ENCODE measurements around the gene SLC20A1.
"Not testable (repeated sequence)": the region's sequence is repeated elsewhere in the genome, so short reads cannot be mapped to it uniquely, and the experiment has no call there.

The SLC20A1 gene

GRCh38 chr2:112666761-112667122, 21.0 kb downstream of the SLC20A1 start:
- WGBS (ENCODE audit: insufficient coverage) = 84% methylated on average over 3 of the region's 3 CpGs
- DNase-seq = peak in 2 of 3 donors; percentile 38 to 39
- Histone ChIP-seq H3K4me3 (ENCODE audit: control insufficient read depth in 1 of 7, extremely low read depth in 1 of 7, insufficient read depth in 4 of 7, low read depth in 2 of 7, low read length in 6 of 7) (no peak overlapping the region), H3K27ac (ENCODE audit: insufficient read depth in 1 of 2, low read depth in 1 of 2, low read length in 2 of 2, poor library complexity in 1 of 2, severe bottlenecking in 2 of 2) (no peak overlapping the region), H3K36me3 (ENCODE audit: control insufficient read depth in 4 of 4, insufficient read depth in 4 of 4, low read length in 3 of 4) (peaks cover 6 to 34% (median 22%) of the 10 kb centered on the region in 4 experiments), H3K27me3 (replicated peaks in 2 of 5; ENCODE audit: control insufficient read depth in 4 of 5, insufficient read depth in 5 of 5, low read length in 4 of 5) (no peaks in the 10 kb centered on the region), H3K4me1 (ENCODE audit: control extremely low read depth in 1 of 4, control insufficient read depth in 4 of 4, insufficient read depth in 4 of 4, low read length in 3 of 4) (peaks cover 0 to 37% (median 13%) of the 10 kb centered on the region in 4 experiments), H3K9me3 (ENCODE audit: control extremely low read depth in 1 of 5, control insufficient read depth in 4 of 5, insufficient read depth in 2 of 5, low read depth in 1 of 5, low read length in 4 of 5) (no peaks in the 10 kb centered on the region)
- CTCF ChIA-PET = interaction anchor here (0.8 to 3.6 kb wide), 8 partner anchors 10 to 59 kb away, joined by 3 to 28 read pairs (median 3); no protein-coding TSS in a partner anchor
- POLR2A ChIA-PET = interaction anchor here (0.6 kb wide), 2 partner anchors 14 to 20 kb away, joined by 3 read pairs; no protein-coding TSS in a partner anchor

DNA sequence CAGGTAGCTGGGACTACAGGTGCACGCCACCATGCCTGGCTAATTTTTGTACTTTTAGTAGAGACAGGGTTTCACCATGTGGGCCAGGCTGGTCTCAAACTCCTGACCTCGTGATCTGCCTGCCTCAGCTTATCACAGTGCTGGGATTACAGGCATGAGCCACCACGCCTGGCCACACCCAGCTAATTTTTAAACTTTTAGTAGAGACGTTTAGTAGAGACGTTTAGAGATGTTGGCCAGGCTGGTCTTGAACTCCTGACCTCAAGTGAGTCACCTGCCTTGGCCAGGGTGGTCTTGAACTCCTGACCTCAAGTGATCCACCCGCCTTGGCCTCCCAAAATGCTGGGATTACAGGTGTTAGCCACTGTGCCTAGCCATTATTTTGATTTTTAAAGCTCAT, 21.8 kb downstream of the SLC20A1 start:
- H3K4me1 ChIP-seq (ENCODE audit: control extremely low read depth in 1 of 4, control insufficient read depth in 4 of 4, insufficient read depth in 4 of 4, low read length in 3 of 4) = peaks cover 0 to 39% (median 12%) of the 10 kb centered on the region in 4 experiments
- POLR2A ChIA-PET; H3K4me3 ChIP-seq (ENCODE audit: control insufficient read depth in 1 of 7, extremely low read depth in 1 of 7, insufficient read depth in 4 of 7, low read depth in 2 of 7, low read length in 6 of 7); DNase-seq; H3K27me3 ChIP-seq (replicated peaks in 2 of 5; ENCODE audit: control insufficient read depth in 4 of 5, insufficient read depth in 5 of 5, low read length in 4 of 5); H3K9me3 ChIP-seq (ENCODE audit: control extremely low read depth in 1 of 5, control insufficient read depth in 4 of 5, insufficient read depth in 2 of 5, low read depth in 1 of 5, low read length in 4 of 5); H3K27ac ChIP-seq (ENCODE audit: insufficient read depth in 1 of 2, low read depth in 1 of 2, low read length in 2 of 2, poor library complexity in 1 of 2, severe bottlenecking in 2 of 2): not testable (repeated sequence)
- WGBS (ENCODE audit: insufficient coverage) = 92% methylated on average over 6 of the region's 6 CpGs
- peaks cover 6 to 29% (median 18%) of the 10 kb centered on the region in 4 experiments for H3K36me3 ChIP-seq (ENCODE audit: control insufficient read depth in 4 of 4, insufficient read depth in 4 of 4, low read length in 3 of 4)
- CTCF ChIA-PET = interaction anchor here (0.9 to 3.6 kb wide), 5 partner anchors 9 to 58 kb away, joined by 3 to 28 read pairs (median 3); no protein-coding TSS in a partner anchor

DNA sequence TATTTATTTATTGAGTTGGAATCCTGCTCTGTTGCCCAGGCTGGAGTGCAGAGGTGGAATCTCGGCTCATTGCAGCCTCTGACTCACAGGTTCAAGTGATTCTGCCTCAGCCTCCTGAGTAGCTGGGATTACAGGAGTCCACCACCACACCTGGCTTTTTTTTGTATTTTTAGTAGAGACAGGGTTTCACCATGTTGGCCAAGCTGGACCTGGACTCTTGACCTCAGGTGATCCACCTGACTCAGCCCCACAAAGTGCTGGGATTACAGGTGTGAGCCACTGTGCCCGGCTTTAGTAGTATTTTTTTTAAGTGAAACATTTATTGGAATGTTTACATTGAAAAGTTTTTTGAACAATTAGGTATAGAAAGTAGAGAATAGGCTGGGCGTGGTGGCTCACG, 23.9 kb downstream of the SLC20A1 start:
- WGBS (ENCODE audit: insufficient coverage) = no CpG with 5 or more reads among the region's 4 CpGs

GRCh38 chr2:112670252-112671022, 24.7 kb downstream of the SLC20A1 start:
- Histone ChIP-seq H3K36me3 (ENCODE audit: control insufficient read depth in 4 of 4, insufficient read depth in 4 of 4, low read length in 3 of 4) (peaks cover 0 to 1% (median 0%) of the 10 kb centered on the region in 4 experiments), H3K27me3 (replicated peaks in 2 of 5; ENCODE audit: control insufficient read depth in 4 of 5, insufficient read depth in 5 of 5, low read length in 4 of 5) (no peaks in the 10 kb centered on the region), H3K9me3 (ENCODE audit: control extremely low read depth in 1 of 5, control insufficient read depth in 4 of 5, insufficient read depth in 2 of 5, low read depth in 1 of 5, low read length in 4 of 5) (no peaks in the 10 kb centered on the region), H3K4me1 (ENCODE audit: control extremely low read depth in 1 of 4, control insufficient read depth in 4 of 4, insufficient read depth in 4 of 4, low read length in 3 of 4) (peaks cover 0 to 48% (median 26%) of the 10 kb centered on the region in 4 experiments), H3K4me3 (ENCODE audit: control insufficient read depth in 1 of 7, extremely low read depth in 1 of 7, insufficient read depth in 4 of 7, low read depth in 2 of 7, low read length in 6 of 7) (no peak overlapping the region), H3K27ac (ENCODE audit: insufficient read depth in 1 of 2, low read depth in 1 of 2, low read length in 2 of 2, poor library complexity in 1 of 2, severe bottlenecking in 2 of 2) (no peak overlapping the region)
- ChIA-PET CTCF (interaction anchor here (0.9 to 2.9 kb wide), 13 partner anchors 9 to 56 kb away, joined by 3 to 12 read pairs (median 5); partner anchors contain the start of gene SLC20A1), POLR2A (interaction anchor here (0.6 kb wide), 1 partner anchor 17 kb away, joined by 3 read pairs; no protein-coding TSS in a partner anchor)
- 100% methylated on average over 2 of the region's 5 CpGs for WGBS (ENCODE audit: insufficient coverage)
- DNase-seq = no peak

More for the DNA sequence above, 23.9 kb downstream of the SLC20A1 start:
- no peak overlapping the region for H3K4me3 ChIP-seq (ENCODE audit: control insufficient read depth in 1 of 7, extremely low read depth in 1 of 7, insufficient read depth in 4 of 7, low read depth in 2 of 7, low read length in 6 of 7)
- H3K9me3 ChIP-seq (ENCODE audit: control extremely low read depth in 1 of 5, control insufficient read depth in 4 of 5, insufficient read depth in 2 of 5, low read depth in 1 of 5, low read length in 4 of 5) = no peaks in the 10 kb centered on the region
- H3K4me1 ChIP-seq (ENCODE audit: control extremely low read depth in 1 of 4, control insufficient read depth in 4 of 4, insufficient read depth in 4 of 4, low read length in 3 of 4) = peaks cover 0 to 45% (median 21%) of the 10 kb centered on the region in 4 experiments
- H3K27ac ChIP-seq (ENCODE audit: insufficient read depth in 1 of 2, low read depth in 1 of 2, low read length in 2 of 2, poor library complexity in 1 of 2, severe bottlenecking in 2 of 2) = no peak overlapping the region
- CTCF ChIA-PET = interaction anchor here (1.2 to 2.9 kb wide), 7 partner anchors 11 to 57 kb away, joined by 3 to 12 read pairs (median 5); partner anchors contain the start of gene SLC20A1
- no peaks in the 10 kb centered on the region for H3K27me3 ChIP-seq (replicated peaks in 2 of 5; ENCODE audit: control insufficient read depth in 4 of 5, insufficient read depth in 5 of 5, low read length in 4 of 5)
- POLR2A ChIA-PET = no interaction called here
- peaks cover 0 to 9% (median 5%) of the 10 kb centered on the region in 4 experiments for H3K36me3 ChIP-seq (ENCODE audit: control insufficient read depth in 4 of 4, insufficient read depth in 4 of 4, low read length in 3 of 4)
- no peak for DNase-seq

GRCh38 chr2:112671801-112672200, 26.1 kb downstream of the SLC20A1 start:
- no peak for DNase-seq
- Histone ChIP-seq H3K4me1 (ENCODE audit: control extremely low read depth in 1 of 4, control insufficient read depth in 4 of 4, insufficient read depth in 4 of 4, low read length in 3 of 4) (peaks cover 0 to 35% (median 21%) of the 10 kb centered on the region in 4 experiments), H3K27me3 (replicated peaks in 2 of 5; ENCODE audit: control insufficient read depth in 4 of 5, insufficient read depth in 5 of 5, low read length in 4 of 5) (no peaks in the 10 kb centered on the region), H3K36me3 (ENCODE audit: control insufficient read depth in 4 of 4, insufficient read depth in 4 of 4, low read length in 3 of 4) (no peaks in the 10 kb centered on the region), H3K27ac (ENCODE audit: insufficient read depth in 1 of 2, low read depth in 1 of 2, low read length in 2 of 2, poor library complexity in 1 of 2, severe bottlenecking in 2 of 2) (no peak overlapping the region), H3K4me3 (ENCODE audit: control insufficient read depth in 1 of 7, extremely low read depth in 1 of 7, insufficient read depth in 4 of 7, low read depth in 2 of 7, low read length in 6 of 7) (no peak overlapping the region), H3K9me3 (ENCODE audit: control extremely low read depth in 1 of 5, control insufficient read depth in 4 of 5, insufficient read depth in 2 of 5, low read depth in 1 of 5, low read length in 4 of 5) (no peaks in the 10 kb centered on the region)
- ChIA-PET CTCF (interaction anchor here (0.7 to 3.0 kb wide), 8 partner anchors 10 to 54 kb away, joined by 3 to 23 read pairs (median 4); no protein-coding TSS in a partner anchor), POLR2A (no interaction called here)
- 100% methylated on average over 1 of the region's 2 CpGs for WGBS (ENCODE audit: insufficient coverage)

DNA sequence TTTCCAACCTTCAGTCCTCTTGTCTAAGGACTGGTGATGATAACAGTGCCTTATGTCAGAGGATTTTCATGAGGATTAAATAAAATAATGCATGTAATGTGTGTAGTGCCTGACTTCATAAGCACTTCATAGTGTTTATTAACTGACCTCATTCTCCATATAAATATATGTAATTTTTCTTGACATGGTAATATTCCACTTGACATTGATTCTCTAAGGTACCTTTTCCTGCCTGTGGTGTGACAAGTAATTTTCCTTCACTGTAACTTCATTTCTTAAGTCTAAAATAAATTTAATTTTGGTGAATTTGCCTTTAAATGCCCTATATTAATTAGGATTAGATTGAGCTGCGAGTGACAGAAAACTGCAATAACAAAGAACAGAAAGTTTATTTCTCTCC, 27.3 kb downstream of the SLC20A1 start:
- H3K4me3 ChIP-seq (ENCODE audit: control insufficient read depth in 1 of 7, extremely low read depth in 1 of 7, insufficient read depth in 4 of 7, low read depth in 2 of 7, low read length in 6 of 7) = no peak overlapping the region
- no peak overlapping the region for H3K27ac ChIP-seq (ENCODE audit: insufficient read depth in 1 of 2, low read depth in 1 of 2, low read length in 2 of 2, poor library complexity in 1 of 2, severe bottlenecking in 2 of 2)
- ChIA-PET POLR2A (no interaction called here), CTCF (interaction anchor here (0.7 to 3.0 kb wide), 8 partner anchors 12 to 53 kb away, joined by 3 to 23 read pairs (median 5); no protein-coding TSS in a partner anchor)
- peaks cover 0 to 32% (median 18%) of the 10 kb centered on the region in 4 experiments for H3K4me1 ChIP-seq (ENCODE audit: control extremely low read depth in 1 of 4, control insufficient read depth in 4 of 4, insufficient read depth in 4 of 4, low read length in 3 of 4)
- no peaks in the 10 kb centered on the region for H3K27me3 ChIP-seq (replicated peaks in 2 of 5; ENCODE audit: control insufficient read depth in 4 of 5, insufficient read depth in 5 of 5, low read length in 4 of 5)
- DNase-seq = no peak
- WGBS (ENCODE audit: insufficient coverage) = no CpG with 5 or more reads among the region's 1 CpG
- no peaks in the 10 kb centered on the region for H3K36me3 ChIP-seq (ENCODE audit: control insufficient read depth in 4 of 4, insufficient read depth in 4 of 4, low read length in 3 of 4)
- H3K9me3 ChIP-seq (ENCODE audit: control extremely low read depth in 1 of 5, control insufficient read depth in 4 of 5, insufficient read depth in 2 of 5, low read depth in 1 of 5, low read length in 4 of 5) = no peaks in the 10 kb centered on the region
